Ascending aorta (tissue), 2 donors: Measurements from ENCODE around the gene STPG1. TPM values are rescaled to one million over a fixed set of nuclear protein-coding genes. Genes with fewer than 3 reads are reported as not detected.

Source experiments
- DNase-seq, 2 donors: peaks; one replicate each; pipeline ENCODE4 v3.0.0-alpha.2; 2019; ENCODE audit warnings: low spot score in 2 of 2
- H3K27ac ChIP-seq, 2 donors: fragments of 200-600 bp; sonication (generic); one replicate each; pipeline ENCODE4 v1.5.1; 2016 to 2017; ENCODE audit warnings: mild to moderate bottlenecking in 1 of 2
- H3K27me3 ChIP-seq: fragments of 200-600 bp; sonication (generic); one replicate; pipeline ENCODE4 v1.5.1; 2017
- H3K36me3 ChIP-seq, 2 donors: fragments of 200-600 bp; sonication (generic); one replicate each; pipeline ENCODE4 v1.5.1; 2016
- H3K4me1 ChIP-seq, 2 donors: fragments of 200-600 bp; sonication (generic); one replicate each; pipeline ENCODE4 v1.5.1; 2016 to 2017; ENCODE audit warnings: mild to moderate bottlenecking in 1 of 2
- H3K4me3 ChIP-seq, 2 donors: fragments of 200-600 bp; sonication (generic); one replicate each; pipeline ENCODE4 v1.5.1; 2016 to 2017; ENCODE audit warnings: mild to moderate bottlenecking in 1 of 2
- H3K9me3 ChIP-seq, 2 donors: fragments of 200-600 bp; sonication (generic); one replicate each; pipeline ENCODE4 v1.5.1; 2016
- intact Hi-C: fragments of 100-400 bp; cut with DNase I; formaldehyde crosslinking; loops from one replicate; pipeline ENCODE4 v1.15.1; 2023
- total RNA-seq: library from RNA; depleted of rRNA; stranded (reverse); fragments of >200 nt; gene quantifications from one replicate; pipeline ENCODE4 v1.1.0, GENCODE V29; 2016
- TF ChIP-seq, protein P1 (sequence below), 3 experiments: fragments of 200-600 bp in 2 of 3; fragments of 450-650 bp in 1 of 3; sonication (generic) in 2 of 3; IDR thresholded peaks; one replicate each; pipeline ENCODE4 v1.5.1; 2016 to 2019; ENCODE audit warnings: antibody characterized with exemption in 3 of 3, mild to moderate bottlenecking in 1 of 3, moderate library complexity in 1 of 3

The STPG1 gene
- total RNA-seq, 1 donor from 2014 or later: 11.0 TPM

DNA sequence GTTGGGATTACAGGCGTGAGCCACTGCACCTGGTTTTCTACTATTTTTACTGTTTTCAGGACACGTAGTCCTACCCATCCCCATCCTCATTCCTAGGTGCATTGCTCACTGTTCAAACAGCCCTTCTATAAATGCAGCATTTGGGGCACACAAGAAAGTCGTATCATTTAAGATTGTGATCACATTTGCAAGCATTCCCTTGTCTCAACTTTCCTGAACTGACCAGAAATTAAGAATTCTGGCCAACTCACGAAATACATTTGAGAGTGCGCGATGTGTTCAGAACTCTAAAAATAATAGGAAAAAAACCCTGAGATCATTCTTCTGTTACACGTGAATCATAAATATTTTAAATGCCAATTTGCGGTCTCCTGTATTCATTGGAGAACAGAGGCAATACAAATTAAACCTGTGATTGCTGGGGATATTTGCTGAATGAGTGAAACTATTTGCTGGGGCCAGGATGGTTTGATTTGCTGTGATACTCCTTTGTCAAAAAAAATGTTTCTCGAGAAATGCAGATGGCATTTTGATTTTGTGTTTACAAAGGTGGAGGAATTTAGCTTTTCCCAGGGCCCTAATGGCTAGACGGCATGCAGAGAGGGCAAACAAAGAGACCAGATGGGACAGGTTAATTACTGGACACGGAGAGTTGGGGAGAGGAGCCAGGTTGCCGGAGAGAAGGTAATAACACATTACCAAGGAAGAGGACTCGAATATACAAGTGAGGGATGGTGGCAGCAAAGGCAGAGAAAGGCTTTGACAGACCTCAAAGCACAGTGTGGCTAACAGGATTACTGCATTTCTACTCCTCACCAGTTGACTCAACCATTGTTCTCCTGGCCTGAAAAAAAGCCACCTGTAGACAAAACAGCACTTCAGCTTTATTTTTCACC lies 38.4 kb downstream of the STPG1 start:
- H3K36me3 ChIP-seq: no peaks in the 10 kb centered on the region
- DNase-seq: no peak
- no peaks in the 10 kb centered on the region for H3K27me3 ChIP-seq
- intact Hi-C loops: no loop called here
- no peak overlapping the region for H3K27ac ChIP-seq
- H3K4me1 ChIP-seq: no peaks in the 10 kb centered on the region
- H3K4me3 ChIP-seq: no peak overlapping the region
- TF ChIP-seq, protein P1, sequence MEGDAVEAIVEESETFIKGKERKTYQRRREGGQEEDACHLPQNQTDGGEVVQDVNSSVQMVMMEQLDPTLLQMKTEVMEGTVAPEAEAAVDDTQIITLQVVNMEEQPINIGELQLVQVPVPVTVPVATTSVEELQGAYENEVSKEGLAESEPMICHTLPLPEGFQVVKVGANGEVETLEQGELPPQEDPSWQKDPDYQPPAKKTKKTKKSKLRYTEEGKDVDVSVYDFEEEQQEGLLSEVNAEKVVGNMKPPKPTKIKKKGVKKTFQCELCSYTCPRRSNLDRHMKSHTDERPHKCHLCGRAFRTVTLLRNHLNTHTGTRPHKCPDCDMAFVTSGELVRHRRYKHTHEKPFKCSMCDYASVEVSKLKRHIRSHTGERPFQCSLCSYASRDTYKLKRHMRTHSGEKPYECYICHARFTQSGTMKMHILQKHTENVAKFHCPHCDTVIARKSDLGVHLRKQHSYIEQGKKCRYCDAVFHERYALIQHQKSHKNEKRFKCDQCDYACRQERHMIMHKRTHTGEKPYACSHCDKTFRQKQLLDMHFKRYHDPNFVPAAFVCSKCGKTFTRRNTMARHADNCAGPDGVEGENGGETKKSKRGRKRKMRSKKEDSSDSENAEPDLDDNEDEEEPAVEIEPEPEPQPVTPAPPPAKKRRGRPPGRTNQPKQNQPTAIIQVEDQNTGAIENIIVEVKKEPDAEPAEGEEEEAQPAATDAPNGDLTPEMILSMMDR (IDR thresholded peaks at IDR 0.05): no peak
- no peaks in the 10 kb centered on the region for H3K9me3 ChIP-seq

DNA sequence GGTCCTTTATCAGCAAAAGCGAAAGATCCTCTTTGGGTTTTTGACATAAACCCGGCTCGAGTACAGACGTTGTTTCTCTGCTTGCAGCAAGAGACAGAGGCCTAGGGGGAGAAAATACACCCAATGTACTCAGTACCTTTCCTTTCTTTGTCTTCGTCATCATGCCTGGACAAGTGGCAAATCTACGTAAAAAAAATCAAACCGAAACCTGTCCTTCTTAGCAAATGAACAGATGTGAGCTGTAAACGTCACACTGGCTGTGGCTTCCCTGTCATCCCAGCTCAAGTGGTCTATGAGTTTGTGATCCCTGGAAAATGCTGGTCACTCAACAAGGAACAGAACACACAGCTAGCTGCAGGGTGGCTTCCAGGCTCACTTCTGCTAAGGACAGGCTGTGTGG lies 39.9 kb downstream of the STPG1 start:
- intact Hi-C loops: no loop called here
- DNase-seq: no peak
- Histone ChIP-seq H3K9me3 (no peaks in the 10 kb centered on the region), H3K27me3 (no peaks in the 10 kb centered on the region), H3K4me1 (no peaks in the 10 kb centered on the region), H3K36me3 (no peaks in the 10 kb centered on the region), H3K27ac (no peak overlapping the region), H3K4me3 (no peak overlapping the region)
- TF ChIP-seq, protein P1 (IDR thresholded peaks at IDR 0.05): no peak

DNA sequence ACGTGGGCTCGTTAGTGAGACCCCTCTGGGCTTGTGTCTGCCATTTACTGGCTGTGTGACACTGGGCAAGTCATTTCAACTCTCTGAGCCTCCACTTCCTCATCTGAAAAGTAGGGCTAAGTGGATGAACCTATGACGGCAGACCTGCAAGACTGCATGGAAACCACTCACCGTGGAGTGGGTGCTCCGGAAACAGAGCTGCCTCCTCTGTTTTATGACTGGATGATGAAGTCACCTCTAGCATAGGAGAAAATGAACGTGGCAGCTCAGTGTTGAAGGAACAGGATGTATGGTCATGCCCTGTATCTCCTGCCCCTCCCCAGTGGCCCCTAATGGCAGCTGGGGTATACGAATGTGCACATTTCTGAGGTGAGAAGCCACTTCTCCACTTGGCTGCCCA lies 40.5 kb downstream of the STPG1 start:
- no peaks in the 10 kb centered on the region for H3K9me3 ChIP-seq
- H3K27me3 ChIP-seq: no peaks in the 10 kb centered on the region
- TF ChIP-seq, protein P1 (IDR thresholded peaks at IDR 0.05): no peak
- intact Hi-C loops: no loop called here
- no peak for DNase-seq
- H3K36me3 ChIP-seq: no peaks in the 10 kb centered on the region
- no peak overlapping the region for H3K4me3 ChIP-seq
- no peak overlapping the region for H3K27ac ChIP-seq
- H3K4me1 ChIP-seq: no peaks in the 10 kb centered on the region

DNA sequence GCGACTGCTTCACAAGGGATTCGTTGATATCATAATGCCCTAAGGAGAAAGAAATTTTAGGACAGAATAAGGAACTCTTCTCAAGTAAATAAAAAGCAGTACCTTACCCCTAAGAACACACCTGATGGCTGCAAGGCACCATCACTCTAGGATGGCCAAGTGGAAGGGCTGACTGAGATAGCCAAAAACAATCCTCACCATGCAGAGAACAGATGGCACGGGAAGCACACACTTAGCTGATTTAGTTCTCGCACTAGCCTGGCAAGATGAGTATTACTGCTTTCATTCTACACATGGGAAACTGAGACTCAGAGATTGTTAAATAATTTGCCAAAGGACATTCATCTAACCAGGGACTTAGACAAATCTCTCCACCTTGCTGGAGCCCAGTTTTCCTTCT lies 43.8 kb downstream of the STPG1 start:
- H3K36me3 ChIP-seq: no peaks in the 10 kb centered on the region
- no peaks in the 10 kb centered on the region for H3K4me1 ChIP-seq
- H3K9me3 ChIP-seq: no peaks in the 10 kb centered on the region
- no peak for DNase-seq
- H3K27me3 ChIP-seq: no peaks in the 10 kb centered on the region
- no peak overlapping the region for H3K27ac ChIP-seq
- TF ChIP-seq, protein P1 (IDR thresholded peaks at IDR 0.05): no peak
- no peak overlapping the region for H3K4me3 ChIP-seq
- intact Hi-C loops: no loop called here

DNA sequence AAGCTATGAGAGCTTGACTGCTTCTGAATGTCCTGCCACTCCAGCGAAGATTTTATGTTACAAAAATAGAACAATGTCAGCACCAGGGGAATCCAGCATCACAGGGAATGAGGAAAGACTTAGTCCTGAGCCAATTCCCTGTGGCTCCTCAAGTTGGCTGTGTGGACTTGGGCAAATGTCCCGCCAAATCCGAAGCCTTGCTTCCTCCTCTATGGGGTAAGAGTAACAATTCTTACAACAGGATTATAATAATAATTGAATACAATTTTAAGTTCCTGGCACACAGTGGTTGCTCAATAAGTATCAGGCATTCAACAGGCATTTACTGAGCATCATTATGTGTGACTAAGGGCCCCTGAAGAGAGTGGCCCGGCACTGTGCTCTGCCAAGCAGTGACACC lies 44.4 kb downstream of the STPG1 start:
- no peaks in the 10 kb centered on the region for H3K4me1 ChIP-seq
- H3K27me3 ChIP-seq: no peaks in the 10 kb centered on the region
- TF ChIP-seq, protein P1 (IDR thresholded peaks at IDR 0.05): no peak
- no peaks in the 10 kb centered on the region for H3K9me3 ChIP-seq
- H3K4me3 ChIP-seq: no peak overlapping the region
- H3K36me3 ChIP-seq: no peaks in the 10 kb centered on the region
- peak in 1 of 2 donors; percentile 71 for DNase-seq
- no peak overlapping the region for H3K27ac ChIP-seq
- intact Hi-C loops: no loop called here
